Measurements from ENCODE around the gene SEC16A. TPM values are rescaled to one million over a fixed set of nuclear protein-coding genes. Genes with fewer than 3 reads are reported as not detected.

SEC16A gene
- total RNA-seq, 4 donors from 2014 or later = 35.5 to 71.0 (median 50.5) TPM

DNA sequence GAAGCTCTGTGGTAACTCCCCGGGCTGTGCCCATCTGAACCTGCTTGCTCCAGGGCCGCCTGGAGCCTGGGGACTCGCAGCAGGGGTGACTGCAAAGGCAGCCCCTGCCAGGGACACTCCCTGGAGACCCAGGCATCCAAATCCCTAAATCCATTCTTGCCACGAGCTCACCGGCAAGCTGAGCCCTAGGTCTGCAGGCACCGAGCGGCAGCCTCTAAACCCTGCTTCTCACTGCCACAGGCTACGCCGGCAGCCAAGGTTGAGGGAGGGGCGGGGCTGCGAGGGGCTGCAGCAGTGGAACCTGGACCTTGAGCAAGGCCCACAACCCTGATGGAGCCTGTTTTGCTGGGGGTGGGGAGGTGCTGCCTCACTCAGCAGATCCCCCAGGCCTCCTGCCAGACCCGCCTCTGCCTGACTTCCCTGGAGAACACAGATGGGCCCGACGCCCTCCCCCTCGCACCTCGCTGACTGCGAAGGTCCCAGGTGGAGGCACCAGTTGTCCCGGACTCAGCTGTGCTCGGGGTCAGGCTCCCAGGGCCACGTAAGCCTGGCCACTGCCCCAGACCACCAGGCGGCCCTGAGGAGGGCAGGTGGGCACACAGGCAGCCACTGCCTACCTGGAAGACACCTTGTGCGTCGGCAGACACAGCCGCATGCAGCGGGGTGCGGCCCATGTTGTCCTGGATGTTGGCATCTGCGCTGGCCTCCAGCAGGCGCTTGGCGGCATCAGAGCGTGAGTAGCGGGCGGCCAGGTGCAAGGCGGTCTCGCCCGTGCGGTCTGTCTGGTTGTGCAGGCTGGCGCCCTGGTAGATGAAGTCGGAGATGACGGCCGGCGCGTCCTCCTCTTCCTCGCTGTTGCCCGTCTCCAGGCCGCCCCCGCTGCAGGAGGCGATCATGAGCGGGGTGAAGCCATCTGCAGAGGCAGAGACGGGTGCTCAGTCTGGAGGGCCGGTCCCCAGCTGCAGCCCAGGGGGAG lies 17.4 kb upstream of the SEC16A start:
- no peaks in the 10 kb centered on the region for H3K9me3 ChIP-seq
- no peak for ATAC-seq
- TF ChIP-seq POLR2AphosphoS5 (IDR thresholded peaks at IDR 0.05) = no peak
- no peak for TF ChIP-seq POLR2A (IDR thresholded peaks at IDR 0.05)
- TF ChIP-seq, protein P1, sequence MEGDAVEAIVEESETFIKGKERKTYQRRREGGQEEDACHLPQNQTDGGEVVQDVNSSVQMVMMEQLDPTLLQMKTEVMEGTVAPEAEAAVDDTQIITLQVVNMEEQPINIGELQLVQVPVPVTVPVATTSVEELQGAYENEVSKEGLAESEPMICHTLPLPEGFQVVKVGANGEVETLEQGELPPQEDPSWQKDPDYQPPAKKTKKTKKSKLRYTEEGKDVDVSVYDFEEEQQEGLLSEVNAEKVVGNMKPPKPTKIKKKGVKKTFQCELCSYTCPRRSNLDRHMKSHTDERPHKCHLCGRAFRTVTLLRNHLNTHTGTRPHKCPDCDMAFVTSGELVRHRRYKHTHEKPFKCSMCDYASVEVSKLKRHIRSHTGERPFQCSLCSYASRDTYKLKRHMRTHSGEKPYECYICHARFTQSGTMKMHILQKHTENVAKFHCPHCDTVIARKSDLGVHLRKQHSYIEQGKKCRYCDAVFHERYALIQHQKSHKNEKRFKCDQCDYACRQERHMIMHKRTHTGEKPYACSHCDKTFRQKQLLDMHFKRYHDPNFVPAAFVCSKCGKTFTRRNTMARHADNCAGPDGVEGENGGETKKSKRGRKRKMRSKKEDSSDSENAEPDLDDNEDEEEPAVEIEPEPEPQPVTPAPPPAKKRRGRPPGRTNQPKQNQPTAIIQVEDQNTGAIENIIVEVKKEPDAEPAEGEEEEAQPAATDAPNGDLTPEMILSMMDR (IDR thresholded peaks at IDR 0.05) = no peak
- TF ChIP-seq EP300 (IDR thresholded peaks at IDR 0.05) = no peak
- WGBS, 2 donors (ENCODE audit: low coverage in 1 of 2) = no CpG with 5 or more reads among the region's 50 CpGs
- H3K4me1 ChIP-seq = peaks cover 0 to 8% (median 0%) of the 10 kb centered on the region in 3 donors
- no peaks in the 10 kb centered on the region for H3K27me3 ChIP-seq
- H3K27ac ChIP-seq = no peak overlapping the region
- peaks cover 0 to 100% of the 10 kb centered on the region in 2 donors for H3K36me3 ChIP-seq
- H3K4me3 ChIP-seq = no peak overlapping the region

DNA sequence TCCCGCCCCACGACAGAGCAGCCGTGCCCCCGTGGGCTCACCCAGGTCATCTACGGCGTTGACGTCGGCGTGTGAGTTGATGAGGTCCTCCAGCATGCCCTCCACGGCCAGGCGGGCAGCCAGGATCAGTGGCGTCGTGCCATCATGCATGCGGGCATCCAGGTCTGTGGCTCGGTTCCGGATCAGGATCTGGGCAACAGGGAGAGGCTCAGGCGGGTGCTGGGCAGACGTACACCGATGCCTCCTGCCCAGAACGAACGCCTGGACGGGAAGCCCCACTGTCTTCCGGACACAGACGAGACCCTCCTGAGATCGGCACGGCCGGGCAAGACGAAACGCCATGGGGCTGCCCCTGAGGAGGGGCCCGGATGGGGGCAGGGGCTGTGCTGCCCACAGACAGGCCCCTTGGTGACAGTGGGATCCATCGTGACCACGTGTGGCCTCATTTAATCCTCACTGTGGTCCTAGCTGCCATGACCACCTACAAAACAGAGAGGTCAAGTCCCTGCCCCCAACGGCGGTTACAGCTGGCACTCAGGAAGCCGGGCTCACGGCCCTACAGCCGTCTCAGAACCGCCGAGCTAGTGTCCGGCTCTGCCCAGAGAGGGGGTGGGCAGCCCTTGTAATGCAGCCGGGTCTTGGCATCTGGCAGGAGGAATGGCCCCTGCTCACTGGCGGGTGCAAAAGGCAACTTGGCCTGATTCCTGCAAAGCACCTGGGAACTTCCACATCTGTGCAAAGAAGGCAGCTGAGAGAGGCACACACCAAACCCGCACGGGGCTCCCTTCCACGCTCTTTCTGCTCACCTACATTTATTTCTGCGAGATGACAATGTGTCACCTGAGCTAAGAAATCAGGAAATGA lies 16.5 kb upstream of the SEC16A start:
- H3K9me3 ChIP-seq = no peaks in the 10 kb centered on the region
- H3K4me3 ChIP-seq = no peak overlapping the region
- WGBS, 2 donors (ENCODE audit: low coverage in 1 of 2) = 60% methylated on average over 1 of the region's 46 CpGs; no CpG with 5 or more reads in 1 of the 2 donors
- H3K36me3 ChIP-seq = peaks cover 0 to 99% of the 10 kb centered on the region in 2 donors
- no peak for ATAC-seq
- no peak for TF ChIP-seq POLR2A (IDR thresholded peaks at IDR 0.05)
- TF ChIP-seq POLR2AphosphoS5 (IDR thresholded peaks at IDR 0.05) = no peak
- TF ChIP-seq, protein P1 (IDR thresholded peaks at IDR 0.05) = no peak
- no peak for TF ChIP-seq EP300 (IDR thresholded peaks at IDR 0.05)
- no peaks in the 10 kb centered on the region for H3K27me3 ChIP-seq
- H3K27ac ChIP-seq = no peak overlapping the region
- peaks cover 0 to 17% (median 7%) of the 10 kb centered on the region in 3 donors for H3K4me1 ChIP-seq

DNA sequence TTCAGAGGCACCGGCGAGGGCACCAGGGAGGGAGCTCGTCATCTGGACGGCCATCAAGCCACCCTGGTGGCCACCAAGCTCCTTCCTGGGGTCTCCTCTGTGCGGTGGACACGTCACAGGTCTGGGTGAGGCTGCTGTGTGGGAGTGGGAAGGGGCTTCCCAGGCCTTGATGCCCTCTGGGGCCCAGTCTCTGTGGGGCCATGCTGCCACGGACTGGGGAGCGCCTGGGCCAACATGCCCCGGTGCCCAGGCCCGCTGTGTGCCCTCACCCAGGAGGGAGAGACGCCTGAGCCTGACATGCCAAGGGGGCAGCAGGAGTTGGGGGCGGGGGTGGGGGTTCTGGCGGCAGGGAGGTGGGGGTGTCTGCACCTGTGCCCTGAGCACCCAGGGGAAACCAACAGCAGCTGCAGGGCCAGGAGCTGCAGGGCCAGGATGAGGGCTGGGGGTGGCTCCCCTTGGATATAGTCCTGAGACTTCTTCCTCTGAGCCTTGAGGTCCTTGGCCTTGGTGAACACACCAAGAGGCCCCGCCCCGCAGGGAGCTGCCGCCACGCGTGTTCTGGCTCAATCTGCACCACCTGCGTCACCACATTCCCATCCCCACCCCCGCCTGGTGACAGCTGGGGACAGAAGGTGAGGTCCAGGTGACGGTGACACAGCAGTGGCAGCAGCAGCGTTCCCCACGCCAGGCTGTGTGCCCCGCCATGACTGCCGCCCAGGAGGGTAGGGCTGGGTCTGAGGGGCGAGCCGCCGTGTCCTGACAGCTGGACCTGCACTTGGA lies 15.3 kb upstream of the SEC16A start:
- Histone ChIP-seq H3K9me3 (no peaks in the 10 kb centered on the region), H3K4me3 (no peak overlapping the region), H3K27ac (no peak overlapping the region), H3K36me3 (peaks cover 0 to 87% of the 10 kb centered on the region in 2 donors), H3K4me1 (peaks cover 0 to 29% (median 15%) of the 10 kb centered on the region in 3 donors), H3K27me3 (no peaks in the 10 kb centered on the region)
- no peak for ATAC-seq
- TF ChIP-seq POLR2A (IDR thresholded peaks at IDR 0.05) (no peak), POLR2AphosphoS5 (IDR thresholded peaks at IDR 0.05) (no peak), EP300 (IDR thresholded peaks at IDR 0.05) (no peak)
- TF ChIP-seq, protein P1 (IDR thresholded peaks at IDR 0.05) = no peak
- 60% methylated on average over 1 of the region's 28 CpGs; no CpG with 5 or more reads in 1 of the 2 donors for WGBS, 2 donors (ENCODE audit: low coverage in 1 of 2)

DNA sequence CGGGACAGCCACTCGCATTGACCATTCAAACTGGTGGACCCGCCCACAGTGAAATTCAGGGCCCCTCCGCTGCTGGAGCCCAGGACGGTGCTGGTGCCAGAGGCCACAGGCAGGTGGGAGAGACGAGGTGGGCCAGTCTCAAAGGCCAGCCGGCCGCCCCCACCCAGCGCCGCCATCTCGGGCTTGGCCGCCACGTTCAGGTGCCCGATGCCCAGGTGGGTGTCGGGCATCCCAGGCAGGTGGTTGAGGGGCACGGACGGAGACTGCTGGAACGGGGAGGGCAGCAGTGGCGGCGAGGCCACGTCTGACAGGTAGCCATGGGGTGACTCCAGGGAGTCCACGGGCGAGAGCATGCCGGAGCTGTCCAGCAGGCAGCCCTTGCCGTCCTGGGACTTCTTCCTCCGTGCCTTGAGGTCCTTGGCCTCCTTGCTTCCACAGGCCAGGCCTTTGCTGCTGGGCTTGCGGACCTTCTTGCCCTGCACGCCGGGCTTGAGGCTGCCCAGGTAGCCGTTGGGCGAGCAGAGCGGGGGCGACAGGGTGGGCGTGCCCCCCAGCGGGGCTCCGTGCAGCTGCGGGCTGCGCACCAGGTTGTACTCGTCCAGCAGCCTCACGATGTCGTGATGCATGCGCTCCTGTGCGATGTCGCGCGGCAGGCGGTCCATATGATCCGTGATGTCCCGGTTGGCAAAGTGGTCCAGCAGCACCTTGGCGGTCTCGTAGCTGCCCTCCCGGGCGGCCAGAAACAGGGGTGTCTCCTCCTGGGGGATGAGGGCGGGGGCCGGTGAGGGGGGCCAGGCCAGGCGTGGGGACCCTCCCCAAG lies 14.2 kb upstream of the SEC16A start:
- H3K4me1 ChIP-seq = peaks cover 0 to 36% (median 15%) of the 10 kb centered on the region in 3 donors
- no peak for ATAC-seq
- no peaks in the 10 kb centered on the region for H3K27me3 ChIP-seq
- H3K4me3 ChIP-seq = no peak overlapping the region
- H3K27ac ChIP-seq = no peak overlapping the region
- no peaks in the 10 kb centered on the region for H3K9me3 ChIP-seq
- WGBS, 2 donors (ENCODE audit: low coverage in 1 of 2) = 96% methylated on average over 5 of the region's 56 CpGs; no CpG with 5 or more reads in 1 of the 2 donors
- peaks cover 0 to 76% of the 10 kb centered on the region in 2 donors for H3K36me3 ChIP-seq
- TF ChIP-seq, protein P1 (IDR thresholded peaks at IDR 0.05) = no peak
